ENCODE results near the gene MIEN1. TPM values are rescaled to one million over a fixed set of nuclear protein-coding genes. Genes with fewer than 3 reads are reported as not detected.
A peak's percentile ranks its signal among the peaks of the same experiment; 100 is the strongest.

MIEN1 gene
- total and polyA plus RNA-seq, 2 of the 13 experiments (the other 11 are each of a cell fraction or from before 2014, with no cell fraction given), result 40.6 to 56.6 TPM

GRCh38 chr17:39717660-39718059 is 12.7 kb downstream of the MIEN1 start (continued):
- no peak for TF ChIP-seq DMTF1 (CRISPR knock-in tag; IDR thresholded peaks at IDR 0.05)
- no peak for TF ChIP-seq HMGXB3 (CRISPR knock-in tag; IDR thresholded peaks at IDR 0.05; ENCODE audit: borderline replicate concordance)
- no peak for TF ChIP-seq IRF2 (CRISPR knock-in tag; IDR thresholded peaks at IDR 0.05)

GRCh38 chr17:39716879-39717536 is 13.3 kb downstream of the MIEN1 start:
- no peaks in the 10 kb centered on the region for H3K79me2 ChIP-seq (ENCODE audit: insufficient read depth, low read length)
- TF ChIP-seq HNF4A (CRISPR knock-in tag; IDR thresholded peaks at IDR 0.05), result no peak
- TF ChIP-seq HNRNPL (IDR thresholded peaks at IDR 0.05; ENCODE audit: low read depth, low read length), result peak; percentile 55; the same call in 1 of the 2 replicates
- H3K4me1 ChIP-seq (ENCODE audit: insufficient read depth, low read length), result no peaks in the 10 kb centered on the region
- H3K4me3 ChIP-seq (replicated peaks in 1 of 3; ENCODE audit: insufficient read depth in 1 of 3, low read depth in 2 of 3, low read length in 3 of 3), result no peak overlapping the region
- intact Hi-C loops (cut with micrococcal nuclease; ENCODE audit: unreplicated experiment) (no loop called here), in situ Hi-C loops (cut with HindIII; ENCODE audit: extremely low pct_ligation_motif_present, low pct_unique_long_range_greater_than_20kb) (no loop called here)
- H3K27ac ChIP-seq (ENCODE audit: extremely low read length, insufficient read depth, low read length), result no peak overlapping the region
- H3K27me3 ChIP-seq (ENCODE audit: control insufficient read depth in 1 of 2, insufficient read depth in 2 of 2, low read length in 2 of 2), result no peaks in the 10 kb centered on the region
- WGBS (ENCODE audit: low lambda C conversion rate), result 98% methylated on average over 11 of the region's 11 CpGs
- no peaks in the 10 kb centered on the region for H4K20me1 ChIP-seq (ENCODE audit: insufficient read depth, low read length)
- no peaks in the 10 kb centered on the region for H3K9me3 ChIP-seq (ENCODE audit: low read length)
- POLR2A ChIA-PET, result no interaction called here
- H3K4me2 ChIP-seq (ENCODE audit: low read depth, low read length), result no peak overlapping the region
- peaks cover 26 to 75% of the 10 kb centered on the region in 2 experiments for H3K36me3 ChIP-seq (replicated peaks in 1 of 2; ENCODE audit: control insufficient read depth in 1 of 2, insufficient read depth in 2 of 2, low read length in 2 of 2)
- H2AFZ ChIP-seq (ENCODE audit: low read length), result no peak overlapping the region
- FAIRE-seq (no peak), DNase-seq (ENCODE audit: low spot score) (no peak), ATAC-seq (no peak)
- CTCF ChIA-PET (ENCODE audit: low intra/inter-chr PET ratio, low total read pairs), result interaction anchor here (2.3 kb wide), 1 partner anchor 38 kb away, joined by 14 read pairs; no protein-coding TSS in a partner anchor
- no peak overlapping the region for H3K9ac ChIP-seq (ENCODE audit: insufficient read depth, low read depth, low read length)
- no TSS peak for BruUV-seq (replicated peaks)

All from HepG2 (cell line).